WERI-Rb-1 (cell line): ENCODE measurements around the gene HSH2D.
A peak's percentile ranks its signal among the peaks of the same experiment; 100 is the strongest.
"Not testable (repeated sequence)": the region's sequence is repeated elsewhere in the genome, so short reads cannot be mapped to it uniquely, and the experiment has no call there.

Experiments used
- DNase-seq: peaks from one replicate; pipeline ENCODE4 v3.0.0-alpha.2; 2020
- H3K27ac ChIP-seq: fragments of 250-450 bp; sonication (Bioruptor Pico); 2 replicates; pipeline ENCODE4 v1.5.1; 2020; ENCODE audit warnings: mild to moderate bottlenecking, moderate library complexity
- H3K27me3 ChIP-seq: fragments of 250-450 bp; sonication (Bioruptor Pico); 2 replicates; pipeline ENCODE4 v1.5.1; 2021; ENCODE audit warnings: mild to moderate bottlenecking, low read depth, moderate library complexity; ENCODE audit not compliant: insufficient read depth, severe bottlenecking
- H3K36me3 ChIP-seq: fragments of 250-450 bp; sonication (Bioruptor Pico); 2 replicates; pipeline ENCODE4 v1.5.1; 2020; ENCODE audit warnings: mild to moderate bottlenecking, moderate library complexity
- H3K4me3 ChIP-seq: 2 replicates; pipeline ENCODE4 v1.5.1; 2011; ENCODE audit warnings: low read depth, mild to moderate bottlenecking, control low read depth, low read length
- H3K9me3 ChIP-seq: fragments of 250-450 bp; sonication (Bioruptor Pico); 2 replicates; pipeline ENCODE4 v1.5.1; 2021; ENCODE audit warnings: mild to moderate bottlenecking, moderate library complexity; ENCODE audit not compliant: severe bottlenecking
- TF ChIP-seq, protein P1 (sequence below): IDR thresholded peaks from 2 replicates; pipeline ENCODE4 v1.5.1; 2011; ENCODE audit warnings: low read depth, mild to moderate bottlenecking, control low read depth, inconsistent platforms, low read length

HSH2D gene

DNA sequence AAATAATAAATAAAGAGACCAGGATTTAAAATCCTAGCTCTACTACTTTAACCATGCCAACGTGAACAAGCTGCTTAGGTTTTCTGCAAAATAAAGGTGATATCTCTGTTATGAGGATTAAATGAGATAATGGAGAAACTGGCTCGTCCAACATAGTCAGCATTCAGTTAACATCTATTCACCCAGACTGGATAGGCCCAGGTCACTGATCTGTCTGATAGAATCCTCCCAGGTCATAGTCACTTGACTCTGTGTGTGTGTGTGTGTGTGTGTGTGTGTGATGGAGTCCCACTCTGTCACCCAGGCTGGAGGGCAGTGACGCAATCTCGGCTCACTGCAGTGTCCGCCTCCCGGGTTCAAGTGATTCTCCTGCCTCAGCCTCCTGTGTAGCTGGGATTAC is 44.7 kb upstream of the HSH2D start:
- no peak overlapping the region for H3K27ac ChIP-seq
- DNase-seq = no peak
- no peaks in the 10 kb centered on the region for H3K27me3 ChIP-seq
- H3K4me3 ChIP-seq = no peak overlapping the region
- peaks cover 84% of the 10 kb centered on the region for H3K36me3 ChIP-seq
- no peaks in the 10 kb centered on the region for H3K9me3 ChIP-seq
- TF ChIP-seq, protein P1, sequence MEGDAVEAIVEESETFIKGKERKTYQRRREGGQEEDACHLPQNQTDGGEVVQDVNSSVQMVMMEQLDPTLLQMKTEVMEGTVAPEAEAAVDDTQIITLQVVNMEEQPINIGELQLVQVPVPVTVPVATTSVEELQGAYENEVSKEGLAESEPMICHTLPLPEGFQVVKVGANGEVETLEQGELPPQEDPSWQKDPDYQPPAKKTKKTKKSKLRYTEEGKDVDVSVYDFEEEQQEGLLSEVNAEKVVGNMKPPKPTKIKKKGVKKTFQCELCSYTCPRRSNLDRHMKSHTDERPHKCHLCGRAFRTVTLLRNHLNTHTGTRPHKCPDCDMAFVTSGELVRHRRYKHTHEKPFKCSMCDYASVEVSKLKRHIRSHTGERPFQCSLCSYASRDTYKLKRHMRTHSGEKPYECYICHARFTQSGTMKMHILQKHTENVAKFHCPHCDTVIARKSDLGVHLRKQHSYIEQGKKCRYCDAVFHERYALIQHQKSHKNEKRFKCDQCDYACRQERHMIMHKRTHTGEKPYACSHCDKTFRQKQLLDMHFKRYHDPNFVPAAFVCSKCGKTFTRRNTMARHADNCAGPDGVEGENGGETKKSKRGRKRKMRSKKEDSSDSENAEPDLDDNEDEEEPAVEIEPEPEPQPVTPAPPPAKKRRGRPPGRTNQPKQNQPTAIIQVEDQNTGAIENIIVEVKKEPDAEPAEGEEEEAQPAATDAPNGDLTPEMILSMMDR = no peak

GRCh38 chr19:16099314-16099965 is 44.0 kb upstream of the HSH2D start:
- not testable (repeated sequence) for H3K9me3 ChIP-seq, H3K27ac ChIP-seq
- peaks cover 78% of the 10 kb centered on the region for H3K36me3 ChIP-seq

GRCh38 chr19:16100524-16100923 is 43.0 kb upstream of the HSH2D start:
- Histone ChIP-seq H3K36me3 (peaks cover 67% of the 10 kb centered on the region), H3K27ac (no peak overlapping the region), H3K9me3 (no peaks in the 10 kb centered on the region), H3K27me3 (no peaks in the 10 kb centered on the region), H3K4me3 (no peak overlapping the region)
- TF ChIP-seq, protein P1 = no peak
- no peak for DNase-seq

More at GRCh38 chr19:16099314-16099965, 44.0 kb upstream of the HSH2D start:
- not testable (repeated sequence) for DNase-seq, H3K27me3 ChIP-seq, H3K4me3 ChIP-seq

DNA sequence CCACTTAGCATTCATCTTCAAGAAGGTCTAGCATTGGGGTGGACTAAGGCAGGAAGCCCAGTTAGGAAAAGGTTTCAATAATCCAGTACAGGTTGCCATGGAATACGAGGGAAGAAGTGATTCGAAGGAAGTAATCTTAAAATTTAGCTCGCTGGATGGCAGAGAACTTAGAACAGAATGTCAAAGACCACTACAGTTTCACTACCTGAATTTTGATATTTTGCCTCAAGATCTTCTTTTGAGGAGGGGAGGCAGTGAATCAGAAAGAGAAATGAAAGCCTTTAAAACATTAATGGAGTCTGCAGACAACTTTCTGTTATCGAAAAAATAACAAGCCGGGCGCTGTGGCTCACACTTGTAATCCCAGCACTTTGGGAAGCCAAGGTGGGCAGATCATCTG is 38.8 kb upstream of the HSH2D start:
- DNase-seq = no peak
- no peak overlapping the region for H3K27ac ChIP-seq
- TF ChIP-seq, protein P1 = no peak
- peaks cover 33% of the 10 kb centered on the region for H3K36me3 ChIP-seq
- no peaks in the 10 kb centered on the region for H3K9me3 ChIP-seq
- no peaks in the 10 kb centered on the region for H3K27me3 ChIP-seq
- H3K4me3 ChIP-seq = no peak overlapping the region

DNA sequence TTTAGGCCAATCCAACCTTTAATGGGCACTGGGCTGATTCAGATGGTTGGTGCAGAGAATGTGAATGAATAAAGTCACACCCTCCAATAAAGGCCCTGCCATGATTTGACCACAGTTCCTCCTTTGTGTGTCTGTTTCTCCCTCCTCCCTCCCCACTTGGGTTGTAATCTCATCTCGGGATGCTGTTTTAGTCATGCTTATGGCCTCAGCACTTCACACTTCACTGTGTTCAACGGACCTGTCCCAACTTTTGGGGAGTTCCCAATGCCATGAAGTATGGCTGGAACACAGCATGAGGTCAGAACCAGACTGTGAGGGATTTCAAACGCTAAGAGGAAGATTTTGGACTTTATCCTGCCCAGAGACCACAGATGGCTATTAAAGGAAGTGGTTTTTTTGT is 37.4 kb upstream of the HSH2D start:
- Histone ChIP-seq H3K36me3 (peaks cover 19% of the 10 kb centered on the region), H3K27me3 (no peaks in the 10 kb centered on the region), H3K27ac (no peak overlapping the region), H3K4me3 (no peak overlapping the region), H3K9me3 (no peaks in the 10 kb centered on the region)
- DNase-seq = no peak
- TF ChIP-seq, protein P1 = no peak

- Histone ChIP-seq H3K4me3 (peak within 1 kb of the TSS; percentile 90), H3K9me3 (no peaks in the 10 kb centered on the region), H3K27ac (peak within 1 kb of the TSS; percentile 93), H3K27me3 (no peaks in the 10 kb centered on the region), H3K36me3 (peaks cover 29% of the 10 kb centered on the region)
- peak; percentile 98 for DNase-seq
- TF ChIP-seq, protein P1 = peak; percentile 93
Measured at GRCh38 chr19:16111160-16111908, 32.2 kb upstream of the HSH2D start, which contains the start of gene RAB8A. Gene RAB8A, plus strand, starts transcription at chr19:16111889. Its CDS starts 13 bp downstream, at chr19:16111902.
